T-cell (primary cell): ENCODE measurements around the gene RAB3GAP1. TPM values are rescaled to one million over a fixed set of nuclear protein-coding genes. Genes with fewer than 3 reads are reported as not detected.

Experiments
- ATAC-seq, 4 experiments: fragments of 200-7000 bp in 3 of 4; fragments of 150-1000 bp in 1 of 4; cut with Tn5 transposase; replicated peaks in 1 of 4; 1 replicate in 3 of 4; 2 replicates in 1 of 4; pipeline ENCODE4 v1.10.0; 2021; ENCODE audit warnings: moderate library complexity in 3 of 4, mild to moderate bottlenecking in 2 of 4, moderate number of reproducible peaks in 1 of 4
- CTCF ChIA-PET, 2 donors: fragments of 300-600 bp; sonication (Branson Sonifier 250); formaldehyde crosslinking; loops; one replicate each; lab custom pipeline; 2022; ENCODE audit warnings: antibody characterized with exemption in 2 of 2; lab: Charles Lee
- POLR2A ChIA-PET, 2 donors: fragments of 300-600 bp; sonication (Branson Sonifier 250); formaldehyde crosslinking; loops; one replicate each; lab custom pipeline; 2022; ENCODE audit warnings: antibody characterized with exemption in 2 of 2; lab: Charles Lee
- DNase-seq, 35 experiments: peaks; one replicate each; pipeline versions ENCODE4 v3.0.0 to v3.0.0-alpha.2; 2013 to 2023
- H3K27ac ChIP-seq: one replicate; pipeline ENCODE4 v1.5.1; 2013; ENCODE audit warnings: low read length
- H3K27me3 ChIP-seq, 2 experiments: replicated peaks in 1 of 2; 1 replicate in 1 of 2; 2 replicates in 1 of 2; pipeline versions ENCODE4 v1.6.1 to v1.7.0; 2013; ENCODE audit warnings: low read length in 1 of 2, mixed read lengths in 1 of 2; ENCODE audit not compliant: control insufficient read depth in 2 of 2, insufficient read depth in 2 of 2; ENCODE audit errors: extremely low read depth in 1 of 2
- H3K36me3 ChIP-seq, 2 donors: 1 replicate in 1 of 2; 2 replicates in 1 of 2; pipeline versions ENCODE4 v1.6.1 to v1.7.0; 2013; ENCODE audit warnings: low read length in 1 of 2; ENCODE audit not compliant: control insufficient read depth in 2 of 2, insufficient read depth in 1 of 2; ENCODE audit errors: extremely low read depth in 1 of 2
- H3K4me1 ChIP-seq, 2 experiments: 1 replicate in 1 of 2; 2 replicates in 1 of 2; pipeline versions ENCODE4 v1.6.1 to v1.7.0; 2013; ENCODE audit warnings: low read length in 2 of 2, mixed read lengths in 1 of 2; ENCODE audit not compliant: insufficient read depth in 2 of 2, control insufficient read depth in 1 of 2; ENCODE audit errors: extremely low read depth in 1 of 2
- H3K4me3 ChIP-seq, 2 donors: 1 replicate in 1 of 2; 2 replicates in 1 of 2; pipeline versions ENCODE4 v1.5.1 to v1.7.0; 2013; ENCODE audit warnings: mild to moderate bottlenecking in 2 of 2, low read length in 1 of 2, moderate library complexity in 1 of 2; ENCODE audit not compliant: control insufficient read depth in 1 of 2; ENCODE audit errors: extremely low read depth in 1 of 2
- H3K9me3 ChIP-seq: 2 replicates; pipeline ENCODE4 v1.7.0; 2013
- H3K27ac Mint-ChIP-seq, 2 donors: one replicate each; pipeline ENCODE4 v1.8.0; 2020 to 2021; ENCODE audit warnings: mild to moderate bottlenecking in 2 of 2, mixed read lengths in 2 of 2
- H3K27me3 Mint-ChIP-seq, 2 donors: one replicate each; pipeline ENCODE4 v1.8.0; 2021 to 2022; ENCODE audit warnings: mixed read lengths in 2 of 2
- H3K36me3 Mint-ChIP-seq: one replicate; pipeline ENCODE4 v1.8.0; 2021; ENCODE audit warnings: mixed read lengths
- H3K4me1 Mint-ChIP-seq, 3 donors: one replicate each; pipeline ENCODE4 v1.8.0; 2020 to 2022; ENCODE audit warnings: mixed read lengths in 3 of 3, mild to moderate bottlenecking in 1 of 3
- H3K4me3 Mint-ChIP-seq, 3 donors: one replicate each; pipeline ENCODE4 v1.8.0; 2020 to 2022; ENCODE audit warnings: mild to moderate bottlenecking in 3 of 3, mixed read lengths in 3 of 3, moderate library complexity in 3 of 3
- H3K9me3 Mint-ChIP-seq, 3 donors: one replicate each; pipeline ENCODE4 v1.8.0; 2020 to 2022; ENCODE audit warnings: mixed read lengths in 3 of 3
- WGBS: methylation state at CpG from one replicate; pipeline ENCODE4 v1.1.5; 2013; ENCODE audit warnings: missing lambda C conversion rate; ENCODE audit not compliant: insufficient coverage; 5-methylcytosine and 5-hydroxymethylcytosine counted together
- total RNA-seq, 35 experiments: library from RNA in 6 of 35; stranded (reverse) in 6 of 35; fragments of 120-200 nt in 1 of 35; gene quantifications; one replicate each; pipeline versions ENCODE4 v1.2.1 to v1.2.4 and lab custom pipeline; 2013 to 2026

Gene RAB3GAP1
- total RNA-seq, 5 donors from 2014 or later (not counting 1 experiment from before 2014, with no cell fraction given), result 34.0 to 48.8 (median 40.7) TPM

DNA sequence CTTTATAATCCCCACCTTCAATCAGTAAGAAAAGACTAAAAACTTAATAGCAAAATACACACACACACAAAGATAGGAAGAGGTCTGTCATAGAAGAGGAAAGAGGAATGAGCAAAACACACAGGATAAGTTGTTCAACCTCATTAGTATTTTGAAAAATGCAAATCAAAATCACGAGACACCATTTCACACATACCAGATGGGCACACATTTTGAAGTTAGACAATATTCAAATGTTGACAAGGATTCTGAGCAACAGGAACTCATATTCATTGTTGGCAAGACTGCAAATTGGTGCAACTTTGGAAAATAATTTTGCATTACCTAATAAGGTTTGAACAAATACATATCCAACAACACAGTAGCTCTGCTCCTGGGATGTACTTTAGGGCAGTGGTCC, 127.6 kb downstream of the RAB3GAP1 start:
- no CpG with 5 or more reads among the region's 1 CpG for WGBS
- Mint-ChIP-seq H3K27me3 (no peaks in the 10 kb centered on the region), H3K27ac (no peak overlapping the region)

DNA sequence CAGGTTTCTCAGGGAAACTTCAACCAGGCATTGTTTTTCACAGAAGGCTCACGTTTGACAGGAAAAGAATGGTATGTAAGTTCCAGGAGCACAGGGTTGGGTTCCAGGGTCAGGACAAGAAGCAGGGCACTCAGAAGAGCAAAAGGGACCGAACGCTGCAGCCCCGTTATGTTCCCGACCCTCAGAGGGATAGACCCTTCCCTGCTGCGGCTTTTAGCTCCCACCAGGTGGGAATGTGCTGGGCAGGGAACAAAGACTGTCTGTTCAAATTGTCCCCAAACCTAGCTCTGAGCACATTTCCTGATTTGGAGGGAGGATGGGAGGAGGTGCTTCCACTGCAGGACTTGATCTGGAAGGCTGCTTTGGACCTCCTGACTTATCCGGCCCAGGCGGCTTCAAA, 130.1 kb downstream of the RAB3GAP1 start:
- CTCF ChIA-PET, result no interaction called here

More for the DNA sequence above, 127.6 kb downstream of the RAB3GAP1 start:
- ChIA-PET CTCF (no interaction called here), POLR2A (interaction anchor here (0.5 to 0.8 kb wide), 2 partner anchors 123 to 404 kb away, joined by 3 to 4 read pairs; no protein-coding TSS in a partner anchor)
- no peaks in the 10 kb centered on the region for H3K27me3 ChIP-seq
- H3K9me3 ChIP-seq, result no peaks in the 10 kb centered on the region
- H3K4me1 Mint-ChIP-seq, result no peaks in the 10 kb centered on the region
- no peaks in the 10 kb centered on the region for H3K4me1 ChIP-seq
- H3K27ac ChIP-seq, result no peak overlapping the region
- DNase-seq, result no peak
- peaks cover 28% of the 10 kb centered on the region for H3K36me3 Mint-ChIP-seq
- no peak overlapping the region for H3K4me3 ChIP-seq
- H3K9me3 Mint-ChIP-seq, result peaks cover 0 to 8% (median 7%) of the 10 kb centered on the region in 3 donors
- peaks cover 7 to 11% of the 10 kb centered on the region in 2 donors for H3K36me3 ChIP-seq
- ATAC-seq, result no peak
- no peak overlapping the region for H3K4me3 Mint-ChIP-seq

DNA sequence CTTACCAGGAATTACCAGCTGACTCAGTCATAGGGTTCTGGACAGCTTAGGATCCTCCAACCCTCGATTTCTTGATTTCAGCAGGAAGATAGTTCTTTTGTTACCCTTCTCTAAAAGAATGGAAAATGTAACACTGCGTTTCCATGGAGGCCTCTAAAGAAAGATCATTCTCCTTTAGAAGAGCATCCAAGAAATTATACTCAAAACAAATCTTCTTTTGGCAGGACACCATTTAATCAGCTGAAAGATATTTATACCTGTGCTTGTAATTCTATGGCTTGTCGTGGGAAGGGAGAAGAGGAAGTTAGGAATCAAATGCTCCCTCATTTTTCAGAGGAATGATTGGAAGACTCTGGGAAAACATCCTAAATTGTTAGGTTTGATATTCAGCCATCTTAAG, 130.5 kb downstream of the RAB3GAP1 start:
- WGBS, result no CpG with 5 or more reads among the region's 3 CpGs
- H3K4me3 ChIP-seq, result no peak overlapping the region
- H3K9me3 ChIP-seq, result no peaks in the 10 kb centered on the region
- Mint-ChIP-seq H3K4me3 (no peak overlapping the region), H3K4me1 (no peaks in the 10 kb centered on the region), H3K27me3 (no peaks in the 10 kb centered on the region), H3K36me3 (peaks cover 12% of the 10 kb centered on the region), H3K27ac (no peak overlapping the region), H3K9me3 (no peaks in the 10 kb centered on the region)
- CTCF ChIA-PET, result no interaction called here
- H3K4me1 ChIP-seq, result no peaks in the 10 kb centered on the region
- no peak for ATAC-seq
- no peaks in the 10 kb centered on the region for H3K27me3 ChIP-seq
- no peak overlapping the region for H3K27ac ChIP-seq
- no peaks in the 10 kb centered on the region for H3K36me3 ChIP-seq
- POLR2A ChIA-PET, result no interaction called here
- no peak for DNase-seq

More for the DNA sequence above, 130.1 kb downstream of the RAB3GAP1 start:
- H3K4me1 ChIP-seq, result no peaks in the 10 kb centered on the region
- no peak overlapping the region for H3K27ac ChIP-seq
- H3K27me3 Mint-ChIP-seq, result no peaks in the 10 kb centered on the region
- no peak for ATAC-seq
- H3K27ac Mint-ChIP-seq, result no peak overlapping the region
- H3K9me3 ChIP-seq, result no peaks in the 10 kb centered on the region
- DNase-seq, result no peak
- H3K4me1 Mint-ChIP-seq, result no peaks in the 10 kb centered on the region
- 90% methylated on average over 7 of the region's 8 CpGs for WGBS
- H3K4me3 Mint-ChIP-seq, result no peak overlapping the region
- peaks cover 11% of the 10 kb centered on the region for H3K36me3 Mint-ChIP-seq
- POLR2A ChIA-PET, result no interaction called here
- no peaks in the 10 kb centered on the region for H3K36me3 ChIP-seq
- no peak overlapping the region for H3K4me3 ChIP-seq
- no peaks in the 10 kb centered on the region for H3K27me3 ChIP-seq
- peaks cover 0 to under 1% (median 0%) of the 10 kb centered on the region in 3 donors for H3K9me3 Mint-ChIP-seq

- CTCF ChIA-PET, result no interaction called here
- WGBS, result no CpG with 5 or more reads among the region's 1 CpG
These were observed 131.7 kb downstream of the RAB3GAP1 start for GRCh38 chr2:135183822-135184221.

GRCh38 chr2:135186054-135186453, 134.0 kb downstream of the RAB3GAP1 start:
- Mint-ChIP-seq H3K36me3 (peaks cover 18% of the 10 kb centered on the region), H3K27ac (no peak overlapping the region), H3K4me3 (no peak overlapping the region), H3K4me1 (no peaks in the 10 kb centered on the region), H3K9me3 (peaks cover 4 to 19% (median 8%) of the 10 kb centered on the region in 3 donors), H3K27me3 (no peaks in the 10 kb centered on the region)
- no peaks in the 10 kb centered on the region for H3K36me3 ChIP-seq
- no peaks in the 10 kb centered on the region for H3K27me3 ChIP-seq
- no peak overlapping the region for H3K27ac ChIP-seq
- ChIA-PET POLR2A (no interaction called here), CTCF (no interaction called here)
- H3K9me3 ChIP-seq, result no peaks in the 10 kb centered on the region
- ATAC-seq, result no peak
- no peaks in the 10 kb centered on the region for H3K4me1 ChIP-seq
- no peak overlapping the region for H3K4me3 ChIP-seq
- WGBS, result 100% methylated on average over 2 of the region's 5 CpGs
- no peak for DNase-seq

More at GRCh38 chr2:135183822-135184221, 131.7 kb downstream of the RAB3GAP1 start:
- ATAC-seq, result no peak
- no peaks in the 10 kb centered on the region for H3K4me1 ChIP-seq
- POLR2A ChIA-PET, result interaction anchor here (0.6 to 0.7 kb wide), 2 partner anchors 56 to 281 kb away, joined by 3 to 4 read pairs; no protein-coding TSS in a partner anchor
- H3K27me3 ChIP-seq, result no peaks in the 10 kb centered on the region
- H3K9me3 ChIP-seq, result no peaks in the 10 kb centered on the region
- H3K27me3 Mint-ChIP-seq, result no peaks in the 10 kb centered on the region
- DNase-seq, result no peak
- H3K4me3 ChIP-seq, result no peak overlapping the region
- peaks cover 0 to 4% (median 0%) of the 10 kb centered on the region in 3 donors for H3K9me3 Mint-ChIP-seq
- no peaks in the 10 kb centered on the region for H3K36me3 ChIP-seq
- no peaks in the 10 kb centered on the region for H3K4me1 Mint-ChIP-seq
- H3K27ac ChIP-seq, result no peak overlapping the region
- H3K4me3 Mint-ChIP-seq, result no peak overlapping the region
- no peak overlapping the region for H3K27ac Mint-ChIP-seq
- peaks cover 11% of the 10 kb centered on the region for H3K36me3 Mint-ChIP-seq

- Histone ChIP-seq H3K27ac (no peak overlapping the region), H3K9me3 (no peaks in the 10 kb centered on the region), H3K4me3 (no peak overlapping the region), H3K36me3 (no peaks in the 10 kb centered on the region), H3K4me1 (no peaks in the 10 kb centered on the region), H3K27me3 (no peaks in the 10 kb centered on the region)
- no peak for ATAC-seq
- POLR2A ChIA-PET, result no interaction called here
- WGBS, result no CpG with 5 or more reads among the region's 3 CpGs
- H3K4me1 Mint-ChIP-seq, result no peaks in the 10 kb centered on the region
- H3K27ac Mint-ChIP-seq, result no peak overlapping the region
- H3K27me3 Mint-ChIP-seq, result no peaks in the 10 kb centered on the region
- CTCF ChIA-PET, result no interaction called here
- H3K4me3 Mint-ChIP-seq, result no peak overlapping the region
- peaks cover 18% of the 10 kb centered on the region for H3K36me3 Mint-ChIP-seq
- H3K9me3 Mint-ChIP-seq, result peaks cover 4 to 26% (median 8%) of the 10 kb centered on the region in 3 donors
- no peak for DNase-seq
These were observed 135.2 kb downstream of the RAB3GAP1 start for GRCh38 chr2:135187270-135187669.

- ATAC-seq, result no peak
These were observed 137.1 kb downstream of the RAB3GAP1 start for GRCh38 chr2:135189148-135189547.

More at GRCh38 chr2:135189148-135189547, 137.1 kb downstream of the RAB3GAP1 start:
- Mint-ChIP-seq H3K9me3 (peaks cover 4 to 40% (median 14%) of the 10 kb centered on the region in 3 donors), H3K4me3 (no peak overlapping the region), H3K27me3 (no peaks in the 10 kb centered on the region), H3K4me1 (no peaks in the 10 kb centered on the region), H3K27ac (no peak overlapping the region), H3K36me3 (peaks cover 22% of the 10 kb centered on the region)
- POLR2A ChIA-PET, result no interaction called here
- WGBS, result no CpG with 5 or more reads among the region's 1 CpG
- no peaks in the 10 kb centered on the region for H3K9me3 ChIP-seq
- no peak overlapping the region for H3K27ac ChIP-seq
- no peak overlapping the region for H3K4me3 ChIP-seq
- no peaks in the 10 kb centered on the region for H3K27me3 ChIP-seq
- no peak for DNase-seq
- CTCF ChIA-PET, result no interaction called here
- H3K36me3 ChIP-seq, result no peaks in the 10 kb centered on the region
- no peaks in the 10 kb centered on the region for H3K4me1 ChIP-seq
